ENCODE measurements around the gene KCNK5.
A peak's percentile ranks its signal among the peaks of the same experiment; 100 is the strongest.

KCNK5 gene, protein sequence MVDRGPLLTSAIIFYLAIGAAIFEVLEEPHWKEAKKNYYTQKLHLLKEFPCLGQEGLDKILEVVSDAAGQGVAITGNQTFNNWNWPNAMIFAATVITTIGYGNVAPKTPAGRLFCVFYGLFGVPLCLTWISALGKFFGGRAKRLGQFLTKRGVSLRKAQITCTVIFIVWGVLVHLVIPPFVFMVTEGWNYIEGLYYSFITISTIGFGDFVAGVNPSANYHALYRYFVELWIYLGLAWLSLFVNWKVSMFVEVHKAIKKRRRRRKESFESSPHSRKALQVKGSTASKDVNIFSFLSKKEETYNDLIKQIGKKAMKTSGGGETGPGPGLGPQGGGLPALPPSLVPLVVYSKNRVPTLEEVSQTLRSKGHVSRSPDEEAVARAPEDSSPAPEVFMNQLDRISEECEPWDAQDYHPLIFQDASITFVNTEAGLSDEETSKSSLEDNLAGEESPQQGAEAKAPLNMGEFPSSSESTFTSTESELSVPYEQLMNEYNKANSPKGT

DNA sequence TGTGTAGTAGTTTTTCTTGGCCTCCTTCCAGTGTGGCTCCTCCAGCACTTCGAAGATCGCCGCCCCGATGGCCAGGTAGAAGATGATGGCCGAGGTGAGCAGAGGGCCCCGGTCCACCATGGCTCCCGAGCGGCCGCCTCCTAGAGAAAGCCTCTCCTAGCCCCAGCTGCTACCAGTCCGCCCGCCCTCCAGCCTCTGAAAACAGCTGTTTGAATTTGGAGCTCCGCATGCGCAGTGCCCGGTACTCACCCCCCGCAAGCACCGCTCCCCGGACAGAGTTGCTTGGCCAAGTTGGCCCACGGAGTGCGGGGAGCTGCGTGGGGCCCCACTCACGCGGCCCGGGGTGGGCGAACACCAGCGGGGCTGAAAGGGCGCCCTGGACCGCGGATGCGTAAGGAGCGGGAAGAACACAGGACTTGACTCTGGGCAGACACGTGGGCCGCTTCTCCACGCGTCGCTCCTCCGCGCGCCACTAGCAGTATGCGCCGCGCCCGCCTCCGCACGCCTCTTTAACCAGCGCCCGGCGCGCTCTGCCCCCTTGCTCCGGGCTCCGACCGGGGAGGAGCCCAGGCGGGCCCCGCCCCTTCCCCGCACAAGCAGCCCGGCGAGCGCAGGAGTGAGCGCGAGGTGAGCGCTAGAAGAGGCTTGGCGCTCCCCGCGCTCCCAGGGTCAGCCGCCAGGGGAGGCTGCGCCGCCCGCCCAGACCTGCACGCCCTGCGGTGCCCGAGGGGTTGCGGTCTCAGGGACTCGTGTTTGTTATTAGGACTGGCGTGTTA is at the start of gene KCNK5:
TSS of gene KCNK5 (minus strand) at position 484 of the 776 bp plus-strand sequence. CDS start at position 120, 364 bp downstream.
- peak; percentile 91 for DNase-seq

DNA sequence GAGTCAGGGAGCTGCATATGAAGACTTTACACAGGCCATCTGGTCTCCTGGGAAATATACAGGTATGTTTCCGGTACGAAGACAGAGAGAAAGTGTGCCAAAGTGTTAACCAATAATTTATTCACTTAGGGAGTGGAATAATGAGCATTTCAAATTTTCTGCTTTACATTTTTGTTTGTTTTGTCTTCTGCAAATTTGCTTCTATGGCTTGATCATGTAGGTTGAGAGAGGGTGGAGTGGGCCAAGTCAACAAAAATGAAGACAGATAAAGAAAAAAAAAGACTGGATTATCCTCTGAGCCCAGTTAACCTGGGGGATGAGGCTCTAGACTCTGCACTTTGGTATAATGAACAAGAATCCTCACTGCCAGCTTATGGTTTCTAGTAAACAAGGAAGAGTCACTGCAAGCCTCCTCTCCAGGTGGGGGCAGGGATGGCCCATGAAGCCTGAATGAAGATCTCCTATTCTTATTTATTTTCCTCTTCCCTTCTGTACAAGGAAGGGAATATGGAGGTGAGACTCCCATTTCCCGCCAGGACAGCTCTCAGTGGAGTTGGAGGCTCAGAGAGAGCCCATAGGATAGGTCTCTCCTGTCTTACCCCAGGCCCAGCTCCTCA is 47.2 kb upstream of the KCNK5 start:
- no peak for DNase-seq

DNA sequence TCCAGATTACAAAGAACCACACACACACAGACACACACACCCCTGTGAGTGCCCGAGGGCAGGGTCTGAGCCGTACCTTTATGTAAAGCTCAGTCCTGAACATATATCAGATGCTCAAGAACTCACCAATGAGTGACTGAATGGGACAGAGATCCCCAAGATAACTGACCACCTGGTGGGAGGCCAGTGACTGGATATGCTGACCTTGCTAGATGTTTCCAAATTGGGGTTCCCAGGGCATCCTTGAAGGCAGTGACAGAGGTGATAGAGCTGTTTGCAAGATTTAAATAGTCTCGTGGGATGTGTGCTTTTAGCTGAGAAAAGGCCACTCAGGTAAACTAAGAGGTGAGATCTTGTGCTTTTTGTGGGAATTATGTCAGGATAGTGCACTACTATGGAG is 45.6 kb upstream of the KCNK5 start:
- no peak for DNase-seq

GRCh38 chr6:39274471-39274870 is 45.2 kb upstream of the KCNK5 start:
- no peak for DNase-seq

DNA sequence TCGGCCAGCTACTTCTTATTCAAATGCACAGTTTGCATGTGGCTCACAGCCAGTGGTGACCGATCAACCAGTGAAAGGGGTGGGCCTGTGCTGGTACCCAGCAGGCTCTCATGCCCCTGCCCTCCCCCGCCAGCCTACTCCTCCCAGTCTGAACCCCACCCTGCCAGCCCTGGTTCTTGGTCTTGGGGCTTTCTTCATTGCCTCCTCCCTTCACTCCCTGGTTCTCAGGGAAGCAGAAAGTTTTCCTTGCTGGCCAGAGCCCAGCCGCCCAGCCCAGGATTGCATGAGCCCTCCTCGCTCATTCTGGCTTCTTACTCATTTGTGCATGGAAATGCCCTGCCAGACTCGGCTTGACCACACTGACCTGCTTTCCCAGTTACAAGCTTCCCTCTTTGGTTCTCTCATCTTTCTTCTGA is 44.1 kb upstream of the KCNK5 start:
- DNase-seq, result no peak

DNA sequence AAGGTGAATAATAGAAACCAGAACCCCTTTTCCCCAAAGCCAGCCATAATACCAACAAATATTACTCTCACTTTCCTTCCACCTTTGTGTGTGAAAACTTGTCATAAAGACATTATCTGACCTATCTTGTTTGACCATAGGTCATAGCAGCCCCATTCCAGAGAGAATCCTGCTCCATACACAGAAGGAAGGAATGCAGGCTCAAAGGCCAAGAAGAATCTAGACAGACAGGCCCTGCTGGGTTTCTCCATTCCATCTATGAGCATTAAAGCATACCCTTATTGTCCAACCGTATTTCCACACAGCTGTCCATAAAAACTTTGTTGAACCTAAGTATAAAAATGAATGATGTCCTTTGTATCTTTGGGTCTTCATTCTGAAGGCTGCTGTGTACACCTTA is 40.7 kb upstream of the KCNK5 start:
- DNase-seq, result no peak

GRCh38 chr6:39268721-39269120 is 39.4 kb upstream of the KCNK5 start:
- DNase-seq, result no peak

- no peak for DNase-seq
These were observed 38.9 kb upstream of the KCNK5 start for GRCh38 chr6:39268171-39268570.

- peak; percentile 18 for DNase-seq
These were observed 37.6 kb upstream of the KCNK5 start for GRCh38 chr6:39266782-39267355.

GRCh38 chr6:39266375-39266774 is 37.1 kb upstream of the KCNK5 start:
- DNase-seq, result no peak

GRCh38 chr6:39263303-39264037 is 34.2 kb upstream of the KCNK5 start:
- DNase-seq, result peak; percentile 27

GRCh38 chr6:39261751-39262150 is 32.5 kb upstream of the KCNK5 start:
- no peak for DNase-seq

- DNase-seq, result no peak
These were observed 31.7 kb upstream of the KCNK5 start for GRCh38 chr6:39260953-39261352.

DNA sequence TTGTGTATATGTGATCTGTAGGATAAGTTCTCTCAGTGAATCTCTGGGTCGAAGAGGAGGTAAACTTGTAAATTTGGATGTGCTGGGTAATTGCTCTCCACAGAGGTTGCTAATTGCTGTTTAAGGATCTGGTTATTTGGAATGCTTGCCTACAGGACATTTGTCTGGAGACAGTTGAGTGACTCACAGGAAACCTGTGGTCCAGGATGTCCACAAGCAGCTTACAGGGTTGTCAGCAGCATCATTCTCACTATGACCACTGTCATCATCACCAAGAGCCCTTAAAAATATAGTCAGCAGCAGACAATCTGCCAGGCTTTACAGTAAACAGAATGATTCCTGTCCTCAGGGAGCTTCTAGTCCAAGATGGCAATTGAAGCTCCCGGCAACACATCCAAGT is 31.2 kb upstream of the KCNK5 start:
- DNase-seq, result no peak

DNA sequence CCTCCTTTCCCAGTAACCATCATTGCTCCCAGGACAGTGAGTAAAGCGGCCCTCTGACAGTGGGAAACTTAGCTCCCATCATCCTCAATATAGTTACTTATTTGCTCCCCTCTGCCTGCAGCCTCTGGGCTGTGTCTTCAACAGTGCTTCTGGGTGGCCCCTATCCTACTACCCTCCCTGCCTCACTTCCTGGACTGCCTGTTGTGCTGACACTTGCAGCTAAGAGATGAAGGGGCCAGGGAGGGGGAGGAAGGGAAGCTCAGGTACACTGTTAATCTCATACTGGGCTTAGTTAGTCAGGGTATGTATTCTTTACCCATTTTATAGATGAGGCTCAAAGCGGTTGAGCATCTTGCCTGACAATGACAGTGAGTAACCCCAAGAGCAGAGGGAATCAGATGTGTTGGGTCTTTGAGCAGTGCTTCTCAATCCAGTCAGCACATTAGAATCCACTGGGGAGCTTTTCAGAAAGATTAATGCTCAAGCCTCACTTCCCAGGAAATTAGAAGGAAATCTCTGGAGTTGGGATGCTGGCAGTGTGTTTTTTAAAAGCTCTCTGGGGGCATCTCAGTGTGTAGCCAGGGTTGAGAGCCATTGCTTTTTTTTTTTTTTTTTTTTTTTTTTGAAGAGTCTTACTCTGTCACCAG is 27.1 kb upstream of the KCNK5 start:
- no peak for DNase-seq

GRCh38 chr6:39254999-39255535 is 25.8 kb upstream of the KCNK5 start:
- no peak for DNase-seq

DNA sequence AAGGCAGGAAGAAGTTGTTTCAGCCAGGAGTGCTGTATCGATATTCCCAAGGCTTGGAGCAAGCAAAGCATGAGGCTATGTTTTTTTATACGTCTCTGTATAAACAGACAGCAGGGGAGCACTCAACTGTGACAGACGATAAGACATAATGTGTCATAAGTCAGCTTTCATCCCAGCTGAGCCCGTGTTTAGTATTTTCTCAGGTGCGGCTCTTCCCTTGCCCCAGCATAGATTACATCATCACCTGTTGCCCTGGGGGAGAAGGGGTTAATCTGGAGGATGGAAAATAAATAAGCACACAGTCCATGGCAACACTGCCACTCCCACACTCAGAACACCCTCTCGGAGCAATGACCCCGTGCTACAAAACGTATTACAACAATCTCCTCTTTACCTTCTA is 22.1 kb upstream of the KCNK5 start:
- DNase-seq, result no peak

DNA sequence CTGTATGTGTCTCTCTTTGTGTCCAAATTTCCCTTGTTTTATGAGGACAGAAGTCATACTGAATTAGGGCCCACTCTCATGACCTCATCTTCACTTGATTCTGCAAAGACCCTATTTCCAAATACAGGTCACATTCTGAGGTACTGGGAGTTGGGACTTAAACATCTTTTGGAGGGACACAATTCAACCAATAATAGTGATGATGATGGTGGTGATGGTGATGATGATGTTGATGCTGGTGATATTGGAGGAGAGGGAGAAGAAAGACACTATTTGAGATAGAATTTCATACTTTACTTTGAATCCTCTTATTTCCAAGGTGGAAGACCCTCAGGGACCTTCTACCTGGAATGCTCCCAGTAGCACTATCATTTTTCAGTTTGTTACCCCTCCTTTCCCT is 21.2 kb upstream of the KCNK5 start:
- DNase-seq, result no peak

- no peak for DNase-seq
These were observed 20.0 kb upstream of the KCNK5 start for GRCh38 chr6:39249278-39249677.

DNA sequence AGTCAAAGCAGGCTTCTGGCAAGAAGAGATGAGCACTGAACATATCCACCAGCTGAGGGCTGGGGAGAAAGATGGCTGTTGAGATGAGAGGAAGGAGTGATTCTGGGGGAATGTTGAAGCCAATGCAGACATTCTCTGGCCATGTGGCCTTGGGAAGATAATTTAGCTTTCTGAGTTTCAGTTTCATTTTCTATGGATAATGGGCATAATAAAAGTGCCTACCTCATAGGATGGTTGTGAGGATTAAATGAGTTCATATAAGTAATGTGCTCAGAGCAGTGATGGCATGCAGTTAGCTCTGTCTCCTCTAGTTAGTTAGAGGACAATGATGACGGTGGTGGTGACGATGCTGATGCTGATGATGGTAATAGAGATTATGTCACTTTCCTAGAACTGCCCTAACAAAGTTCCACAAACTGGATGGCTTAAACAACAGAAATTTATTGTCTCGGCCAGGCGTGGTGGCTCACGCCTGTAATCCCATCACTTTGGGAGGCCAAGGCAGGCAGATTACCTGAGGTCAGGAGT is 18.5 kb upstream of the KCNK5 start:
- no peak for DNase-seq

- DNase-seq, result no peak
These were observed 14.5 kb upstream of the KCNK5 start for GRCh38 chr6:39243809-39244208.
